Fibroblast of skin of right biceps (primary cell): ENCODE measurements around the gene AGAP1.

Source experiments
- DNase-seq: peaks from one replicate; pipeline ENCODE4 v3.0.0-alpha.2; 2013

The AGAP1 gene

GRCh38 chr2:235958931-235959410 is 465.1 kb downstream of the AGAP1 start:
- DNase-seq = no peak

GRCh38 chr2:235960011-235960715 is 466.3 kb downstream of the AGAP1 start:
- DNase-seq = no peak

- no peak for DNase-seq
Measured at GRCh38 chr2:235960716-235961640, 467.1 kb downstream of the AGAP1 start.

- no peak for DNase-seq
Measured at GRCh38 chr2:235961711-235962110, 467.9 kb downstream of the AGAP1 start.

GRCh38 chr2:235963853-235964577 is 470.2 kb downstream of the AGAP1 start:
- DNase-seq = no peak

- DNase-seq = no peak
Measured at GRCh38 chr2:235964787-235965390, 471.0 kb downstream of the AGAP1 start.

GRCh38 chr2:235966396-235966795 is 472.6 kb downstream of the AGAP1 start:
- DNase-seq = no peak

GRCh38 chr2:235966932-235967757 is 473.3 kb downstream of the AGAP1 start:
- no peak for DNase-seq

- DNase-seq = no peak
Measured at GRCh38 chr2:235968155-235968554, 474.3 kb downstream of the AGAP1 start.

GRCh38 chr2:235968616-235969324 is 474.9 kb downstream of the AGAP1 start:
- no peak for DNase-seq

GRCh38 chr2:235970204-235971040 is 476.6 kb downstream of the AGAP1 start:
- DNase-seq = no peak

- DNase-seq = no peak
Measured at GRCh38 chr2:235976516-235976915, 482.7 kb downstream of the AGAP1 start.

GRCh38 chr2:235976956-235977355 is 483.1 kb downstream of the AGAP1 start:
- no peak for DNase-seq

GRCh38 chr2:235977445-235977844 is 483.6 kb downstream of the AGAP1 start:
- no peak for DNase-seq

- no peak for DNase-seq
Measured at GRCh38 chr2:235978022-235978421, 484.2 kb downstream of the AGAP1 start.

- no peak for DNase-seq
Measured at GRCh38 chr2:235979037-235979436, 485.2 kb downstream of the AGAP1 start.

GRCh38 chr2:235979753-235980435 is 486.1 kb downstream of the AGAP1 start:
- no peak for DNase-seq

GRCh38 chr2:235981631-235982030 is 487.8 kb downstream of the AGAP1 start:
- no peak for DNase-seq

GRCh38 chr2:235983016-235983415 is 489.2 kb downstream of the AGAP1 start:
- DNase-seq = no peak

GRCh38 chr2:235984552-235984951 is 490.7 kb downstream of the AGAP1 start:
- DNase-seq = no peak
